KMS-11 (cell line): ENCODE data around the gene SLBP.

ENCODE experiments used
- H2AFZ ChIP-seq: fragments of 200-600 bp; sonication (generic); 2 replicates; pipeline ENCODE4 v1.6.1; 2016; ENCODE audit warnings: antibody characterized with exemption, mixed run types, low read depth
- H3K27ac ChIP-seq: fragments of 200-600 bp; sonication (generic); 2 replicates; pipeline ENCODE4 v1.6.1; 2016; ENCODE audit warnings: mild to moderate bottlenecking, mixed run types
- H3K27me3 ChIP-seq: fragments of 200-600 bp; sonication (generic); 2 replicates; pipeline ENCODE4 v1.6.1; 2017; ENCODE audit warnings: mild to moderate bottlenecking, low read depth, mixed run types, moderate library complexity; ENCODE audit not compliant: insufficient read depth
- H3K36me3 ChIP-seq: fragments of 200-600 bp; sonication (generic); 2 replicates; pipeline ENCODE4 v1.6.1; 2017; ENCODE audit warnings: mild to moderate bottlenecking, mixed run types; ENCODE audit not compliant: insufficient read depth
- H3K4me1 ChIP-seq: fragments of 200-600 bp; sonication (generic); 2 replicates; pipeline ENCODE4 v1.6.1; 2016; ENCODE audit warnings: mild to moderate bottlenecking, low read depth, mixed run types; ENCODE audit not compliant: poor library complexity, severe bottlenecking
- H3K4me2 ChIP-seq: fragments of 200-600 bp; sonication (generic); 2 replicates; pipeline ENCODE4 v1.7.0; 2016; ENCODE audit warnings: mild to moderate bottlenecking, mixed run types
- H3K4me3 ChIP-seq: fragments of 200-600 bp; sonication (generic); IDR thresholded peaks from 2 replicates; pipeline ENCODE4 v1.6.1; 2017; ENCODE audit warnings: low read depth, low read length, mixed read lengths; ENCODE audit not compliant: insufficient read depth
- H3K79me2 ChIP-seq: fragments of 200-600 bp; sonication (generic); 2 replicates; pipeline ENCODE4 v1.6.1; 2016; ENCODE audit warnings: low read depth, mixed run types; ENCODE audit not compliant: insufficient read depth
- H3K9ac ChIP-seq: fragments of 200-600 bp; sonication (generic); 2 replicates; pipeline ENCODE4 v1.6.1; 2016; ENCODE audit warnings: mild to moderate bottlenecking, mixed run types
- H4K20me1 ChIP-seq: fragments of 200-600 bp; sonication (generic); 2 replicates; pipeline ENCODE4 v1.6.1; 2016; ENCODE audit warnings: mild to moderate bottlenecking, mixed run types; ENCODE audit not compliant: insufficient read depth
- TF ChIP-seq, protein P1 (sequence below): fragments of 200-600 bp; sonication (generic); conservative IDR thresholded peaks from 2 replicates; pipeline ENCODE4 v1.6.1; 2017; ENCODE audit warnings: low read depth, mild to moderate bottlenecking, antibody characterized with exemption, low read length, moderate library complexity, mixed read lengths

SLBP gene

GRCh38 chr4:1747603-1747967, 35.5 kb upstream of the SLBP start:
- Histone ChIP-seq H3K4me1 (no peaks in the 10 kb centered on the region), H3K4me3 (no peak overlapping the region), H2AFZ (no peak overlapping the region), H3K9ac (no peak overlapping the region), H3K4me2 (no peak overlapping the region), H3K27me3 (no peaks in the 10 kb centered on the region), H3K79me2 (no peaks in the 10 kb centered on the region), H3K36me3 (no peaks in the 10 kb centered on the region), H4K20me1 (no peaks in the 10 kb centered on the region), H3K27ac (no peak overlapping the region)
- TF ChIP-seq, protein P1, sequence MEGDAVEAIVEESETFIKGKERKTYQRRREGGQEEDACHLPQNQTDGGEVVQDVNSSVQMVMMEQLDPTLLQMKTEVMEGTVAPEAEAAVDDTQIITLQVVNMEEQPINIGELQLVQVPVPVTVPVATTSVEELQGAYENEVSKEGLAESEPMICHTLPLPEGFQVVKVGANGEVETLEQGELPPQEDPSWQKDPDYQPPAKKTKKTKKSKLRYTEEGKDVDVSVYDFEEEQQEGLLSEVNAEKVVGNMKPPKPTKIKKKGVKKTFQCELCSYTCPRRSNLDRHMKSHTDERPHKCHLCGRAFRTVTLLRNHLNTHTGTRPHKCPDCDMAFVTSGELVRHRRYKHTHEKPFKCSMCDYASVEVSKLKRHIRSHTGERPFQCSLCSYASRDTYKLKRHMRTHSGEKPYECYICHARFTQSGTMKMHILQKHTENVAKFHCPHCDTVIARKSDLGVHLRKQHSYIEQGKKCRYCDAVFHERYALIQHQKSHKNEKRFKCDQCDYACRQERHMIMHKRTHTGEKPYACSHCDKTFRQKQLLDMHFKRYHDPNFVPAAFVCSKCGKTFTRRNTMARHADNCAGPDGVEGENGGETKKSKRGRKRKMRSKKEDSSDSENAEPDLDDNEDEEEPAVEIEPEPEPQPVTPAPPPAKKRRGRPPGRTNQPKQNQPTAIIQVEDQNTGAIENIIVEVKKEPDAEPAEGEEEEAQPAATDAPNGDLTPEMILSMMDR, result no peak

GRCh38 chr4:1746919-1747602, 34.9 kb upstream of the SLBP start:
- no peaks in the 10 kb centered on the region for H3K4me1 ChIP-seq
- H3K4me2 ChIP-seq, result no peak overlapping the region
- H3K27me3 ChIP-seq, result no peaks in the 10 kb centered on the region
- TF ChIP-seq, protein P1, result no peak
- H3K36me3 ChIP-seq, result no peaks in the 10 kb centered on the region
- H3K4me3 ChIP-seq, result no peak overlapping the region
- H3K79me2 ChIP-seq, result no peaks in the 10 kb centered on the region
- H2AFZ ChIP-seq, result no peak overlapping the region
- no peaks in the 10 kb centered on the region for H4K20me1 ChIP-seq
- no peak overlapping the region for H3K9ac ChIP-seq
- H3K27ac ChIP-seq, result no peak overlapping the region

GRCh38 chr4:1746265-1746691, 34.2 kb upstream of the SLBP start:
- H3K27ac ChIP-seq, result no peak overlapping the region
- no peaks in the 10 kb centered on the region for H3K36me3 ChIP-seq
- no peak overlapping the region for H3K9ac ChIP-seq
- H3K4me1 ChIP-seq, result no peaks in the 10 kb centered on the region
- no peaks in the 10 kb centered on the region for H4K20me1 ChIP-seq
- TF ChIP-seq, protein P1, result peak; percentile 68
- no peak overlapping the region for H3K4me2 ChIP-seq
- no peak overlapping the region for H3K4me3 ChIP-seq
- no peaks in the 10 kb centered on the region for H3K79me2 ChIP-seq
- H2AFZ ChIP-seq, result no peak overlapping the region
- no peaks in the 10 kb centered on the region for H3K27me3 ChIP-seq

DNA sequence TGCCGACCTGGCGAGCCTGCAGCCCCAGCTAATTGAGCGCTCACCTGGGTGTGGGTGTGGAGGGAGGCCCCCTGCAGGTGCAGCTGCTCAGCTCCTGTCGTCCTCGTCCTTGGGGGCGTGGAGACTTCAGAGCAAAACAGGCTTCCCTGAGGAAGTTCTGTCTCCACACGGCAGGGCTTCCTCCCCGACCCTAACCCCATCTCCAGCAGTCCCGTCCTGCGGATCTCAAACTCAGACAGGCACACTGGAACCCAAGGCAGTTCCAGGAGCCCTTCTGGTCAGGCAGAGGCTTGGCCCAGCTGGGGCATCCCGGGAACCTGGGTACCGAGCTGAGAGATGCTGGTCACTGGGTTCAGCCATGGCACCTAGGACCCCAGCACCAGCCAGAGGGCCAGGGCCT, 33.6 kb upstream of the SLBP start:
- TF ChIP-seq, protein P1, result no peak
- H4K20me1 ChIP-seq, result no peaks in the 10 kb centered on the region
- H3K4me3 ChIP-seq, result no peak overlapping the region
- no peaks in the 10 kb centered on the region for H3K4me1 ChIP-seq
- H3K27ac ChIP-seq, result no peak overlapping the region
- H3K79me2 ChIP-seq, result no peaks in the 10 kb centered on the region
- no peaks in the 10 kb centered on the region for H3K36me3 ChIP-seq
- H3K27me3 ChIP-seq, result no peaks in the 10 kb centered on the region
- no peak overlapping the region for H3K9ac ChIP-seq
- no peak overlapping the region for H2AFZ ChIP-seq
- no peak overlapping the region for H3K4me2 ChIP-seq
